ENCODE data around the gene NBEA. TPM values are rescaled to one million over a fixed set of nuclear protein-coding genes. Genes with fewer than 3 reads are reported as not detected.

Gene NBEA
- total RNA-seq, 1 donor from 2014 or later: 6.6 TPM

GRCh38 chr13:35279500-35279899 is 337.4 kb downstream of the NBEA start:
- no peak for TF ChIP-seq CTCF (IDR thresholded peaks at IDR 0.05)
- Histone ChIP-seq H3K27ac (no peak overlapping the region), H3K27me3 (ENCODE audit: low read depth) (no peaks in the 10 kb centered on the region), H3K4me3 (no peak overlapping the region), H3K4me1 (no peaks in the 10 kb centered on the region), H3K36me3 (no peaks in the 10 kb centered on the region), H3K9me3 (no peaks in the 10 kb centered on the region)
- DNase-seq: no peak
- intact Hi-C loops (cut with DNase I): no loop called here
- no peak for ATAC-seq

GRCh38 chr13:35283856-35284255 is 341.8 kb downstream of the NBEA start:
- DNase-seq (no peak), ATAC-seq (no peak)
- no peak for TF ChIP-seq CTCF (IDR thresholded peaks at IDR 0.05)

GRCh38 chr13:35285677-35286076 is 343.6 kb downstream of the NBEA start:
- no peak overlapping the region for H3K27ac ChIP-seq
- intact Hi-C loops (cut with DNase I): no loop called here
- H3K4me1 ChIP-seq: no peaks in the 10 kb centered on the region
- DNase-seq (no peak), ATAC-seq (no peak)
- H3K27me3 ChIP-seq (ENCODE audit: low read depth): no peaks in the 10 kb centered on the region
- H3K4me3 ChIP-seq: no peak overlapping the region
- no peak for TF ChIP-seq CTCF (IDR thresholded peaks at IDR 0.05)
- no peaks in the 10 kb centered on the region for H3K36me3 ChIP-seq
- no peaks in the 10 kb centered on the region for H3K9me3 ChIP-seq

More at GRCh38 chr13:35283856-35284255, 341.8 kb downstream of the NBEA start:
- H3K9me3 ChIP-seq: no peaks in the 10 kb centered on the region
- H3K36me3 ChIP-seq: no peaks in the 10 kb centered on the region
- no peak overlapping the region for H3K27ac ChIP-seq
- intact Hi-C loops (cut with DNase I): no loop called here
- no peaks in the 10 kb centered on the region for H3K4me1 ChIP-seq
- H3K4me3 ChIP-seq: no peak overlapping the region
- H3K27me3 ChIP-seq (ENCODE audit: low read depth): no peaks in the 10 kb centered on the region

GRCh38 chr13:35292329-35292728 is 350.3 kb downstream of the NBEA start:
- intact Hi-C loops (cut with DNase I): no loop called here
- no peak for DNase-seq
- H3K36me3 ChIP-seq: no peaks in the 10 kb centered on the region
- H3K27me3 ChIP-seq (ENCODE audit: low read depth): no peaks in the 10 kb centered on the region
- H3K9me3 ChIP-seq: no peaks in the 10 kb centered on the region
- no peak overlapping the region for H3K4me3 ChIP-seq
- no peak for ATAC-seq
- H3K4me1 ChIP-seq: no peaks in the 10 kb centered on the region
- TF ChIP-seq CTCF (IDR thresholded peaks at IDR 0.05): no peak
- H3K27ac ChIP-seq: no peak overlapping the region

- intact Hi-C loops (cut with DNase I): no loop called here
These were observed 351.6 kb downstream of the NBEA start for GRCh38 chr13:35293579-35294226.

More at GRCh38 chr13:35293579-35294226, 351.6 kb downstream of the NBEA start:
- no peaks in the 10 kb centered on the region for H3K36me3 ChIP-seq
- no peaks in the 10 kb centered on the region for H3K27me3 ChIP-seq (ENCODE audit: low read depth)
- DNase-seq (no peak), ATAC-seq (no peak)
- no peak for TF ChIP-seq CTCF (IDR thresholded peaks at IDR 0.05)
- H3K27ac ChIP-seq: no peak overlapping the region
- no peaks in the 10 kb centered on the region for H3K4me1 ChIP-seq
- H3K9me3 ChIP-seq: no peaks in the 10 kb centered on the region
- H3K4me3 ChIP-seq: no peak overlapping the region
